ENCODE data around the gene ALDH1A1.

- TF ChIP-seq CTCF (conservative IDR thresholded peaks at IDR 0.05), result no peak
- TF ChIP-seq EZH2 (IDR thresholded peaks at IDR 0.05; ENCODE audit: low read depth), result no peak
These were observed 33.8 kb upstream of the ALDH1A1 start for GRCh38 chr9:72986522-72987116.

All from PC-9 (cell line).